Measurements from ENCODE around the gene PARD3. TPM values are rescaled to one million over a fixed set of nuclear protein-coding genes. Genes with fewer than 3 reads are reported as not detected.

PARD3 gene
- total and polyA plus RNA-seq, 7 donors = 20.2 to 84.4 (median 53.4) TPM

DNA sequence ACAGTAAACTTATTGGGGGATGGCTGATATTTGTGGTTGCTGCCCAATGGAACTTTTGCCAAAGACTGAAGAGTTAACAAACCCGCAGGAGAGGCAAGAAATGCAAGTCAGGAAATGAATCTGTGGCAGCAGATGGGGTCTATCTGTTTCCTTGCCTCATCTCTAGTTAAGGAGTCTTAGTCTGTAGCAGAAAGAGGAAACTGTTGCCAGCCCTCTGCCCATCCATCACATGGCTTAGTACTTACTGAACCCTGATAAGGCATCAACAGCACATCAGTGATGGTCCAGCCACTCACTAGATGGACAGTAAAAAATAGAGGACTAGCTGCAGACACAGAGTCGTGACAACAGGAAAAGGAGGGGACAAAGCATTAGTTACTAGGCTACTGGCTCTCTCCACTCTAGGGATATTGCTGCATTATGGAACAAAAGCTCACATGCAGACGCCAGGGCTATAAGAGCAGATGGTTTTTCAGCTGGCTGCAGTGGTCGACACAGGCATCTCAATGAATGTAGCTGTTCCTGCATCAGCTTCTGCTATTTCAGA is 614.7 kb downstream of the PARD3 start:
- H3K9me3 ChIP-seq = no peaks in the 10 kb centered on the region
- WGBS, 3 donors = 32 to 52% (median 39%) methylated on average over 4 of the region's 4 CpGs
- H3K4me3 ChIP-seq = no peak overlapping the region
- no peak overlapping the region for H3K27ac ChIP-seq
- no peaks in the 10 kb centered on the region for H3K27me3 ChIP-seq (ENCODE audit: insufficient read depth in 3 of 3, low read length in 2 of 3)
- intact Hi-C loops (cut with DNase I) = no loop called here
- H3K4me1 ChIP-seq = no peaks in the 10 kb centered on the region
- no peaks in the 10 kb centered on the region for H3K36me3 ChIP-seq (ENCODE audit: insufficient read depth in 1 of 2, low read depth in 1 of 2)
- DNase-seq (no peak), ATAC-seq (no peak)
- TF ChIP-seq CTCF (IDR thresholded peaks at IDR 0.05) = no peak

- H3K27ac ChIP-seq = no peak overlapping the region
- no peaks in the 10 kb centered on the region for H3K27me3 ChIP-seq (ENCODE audit: insufficient read depth in 3 of 3, low read length in 2 of 3)
- DNase-seq = no peak
- 91 to 100% (median 97%) methylated on average over 2 of the region's 2 CpGs for WGBS, 3 donors
- H3K9me3 ChIP-seq = no peaks in the 10 kb centered on the region
- no peak for ATAC-seq
- TF ChIP-seq CTCF (IDR thresholded peaks at IDR 0.05) = no peak
- no peaks in the 10 kb centered on the region for H3K4me1 ChIP-seq
- H3K36me3 ChIP-seq (ENCODE audit: insufficient read depth in 1 of 2, low read depth in 1 of 2) = no peaks in the 10 kb centered on the region
- no peak overlapping the region for H3K4me3 ChIP-seq
- intact Hi-C loops (cut with DNase I) = no loop called here
Observed at GRCh38 chr10:34198953-34199352, 616.1 kb downstream of the PARD3 start.

DNA sequence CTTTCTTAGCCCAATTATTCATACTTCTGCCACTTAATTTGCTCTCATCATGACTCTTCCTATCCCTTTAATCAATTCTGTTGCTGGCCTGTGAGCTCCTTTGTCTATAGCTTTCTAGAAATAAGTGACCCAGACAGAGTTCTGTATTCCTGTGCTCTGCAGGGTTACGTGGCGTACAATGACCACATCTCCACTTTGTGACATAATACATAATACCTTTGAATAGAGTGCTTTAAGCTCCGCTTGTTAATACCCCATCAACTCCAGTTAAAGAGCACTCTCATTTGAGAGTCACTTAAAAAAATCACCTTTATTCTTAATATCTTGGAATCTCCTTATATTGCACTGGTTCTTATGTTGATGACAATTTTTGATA is 619.0 kb downstream of the PARD3 start:
- H3K36me3 ChIP-seq (ENCODE audit: insufficient read depth in 1 of 2, low read depth in 1 of 2) = no peaks in the 10 kb centered on the region
- 96 to 98% (median 98%) methylated on average over 3 of the region's 3 CpGs for WGBS, 3 donors
- H3K27ac ChIP-seq = no peak overlapping the region
- H3K9me3 ChIP-seq = no peaks in the 10 kb centered on the region
- H3K4me3 ChIP-seq = no peak overlapping the region
- ATAC-seq (no peak), DNase-seq (no peak)
- no peaks in the 10 kb centered on the region for H3K4me1 ChIP-seq
- intact Hi-C loops (cut with DNase I) = no loop called here
- no peaks in the 10 kb centered on the region for H3K27me3 ChIP-seq (ENCODE audit: insufficient read depth in 3 of 3, low read length in 2 of 3)
- TF ChIP-seq CTCF (IDR thresholded peaks at IDR 0.05) = no peak

- WGBS, 3 donors = 84 to 90% (median 88%) methylated on average over 8 of the region's 8 CpGs
- intact Hi-C loops (cut with DNase I) = no loop called here
- Histone ChIP-seq H3K27ac (no peak overlapping the region), H3K27me3 (ENCODE audit: insufficient read depth in 3 of 3, low read length in 2 of 3) (no peaks in the 10 kb centered on the region), H3K4me1 (no peaks in the 10 kb centered on the region), H3K4me3 (no peak overlapping the region), H3K36me3 (ENCODE audit: insufficient read depth in 1 of 2, low read depth in 1 of 2) (no peaks in the 10 kb centered on the region), H3K9me3 (no peaks in the 10 kb centered on the region)
- ATAC-seq (no peak), DNase-seq (no peak)
- TF ChIP-seq CTCF (IDR thresholded peaks at IDR 0.05) = no peak
Observed at GRCh38 chr10:34195364-34196057, 619.6 kb downstream of the PARD3 start.
